GM19463 (cell line): Measurements from ENCODE around the gene C4orf36.
"Not testable (repeated sequence)": the region's sequence is repeated elsewhere in the genome, so short reads cannot be mapped to it uniquely, and the experiment has no call there.

Experiments used
- ATAC-seq: cut with Tn5 transposase; IDR thresholded peaks from one replicate; pipeline ENCODE4 v1.9.1; 2021; ENCODE audit warnings: mild to moderate bottlenecking, moderate library complexity; ENCODE audit not compliant: unreplicated experiment

The C4orf36 gene

DNA sequence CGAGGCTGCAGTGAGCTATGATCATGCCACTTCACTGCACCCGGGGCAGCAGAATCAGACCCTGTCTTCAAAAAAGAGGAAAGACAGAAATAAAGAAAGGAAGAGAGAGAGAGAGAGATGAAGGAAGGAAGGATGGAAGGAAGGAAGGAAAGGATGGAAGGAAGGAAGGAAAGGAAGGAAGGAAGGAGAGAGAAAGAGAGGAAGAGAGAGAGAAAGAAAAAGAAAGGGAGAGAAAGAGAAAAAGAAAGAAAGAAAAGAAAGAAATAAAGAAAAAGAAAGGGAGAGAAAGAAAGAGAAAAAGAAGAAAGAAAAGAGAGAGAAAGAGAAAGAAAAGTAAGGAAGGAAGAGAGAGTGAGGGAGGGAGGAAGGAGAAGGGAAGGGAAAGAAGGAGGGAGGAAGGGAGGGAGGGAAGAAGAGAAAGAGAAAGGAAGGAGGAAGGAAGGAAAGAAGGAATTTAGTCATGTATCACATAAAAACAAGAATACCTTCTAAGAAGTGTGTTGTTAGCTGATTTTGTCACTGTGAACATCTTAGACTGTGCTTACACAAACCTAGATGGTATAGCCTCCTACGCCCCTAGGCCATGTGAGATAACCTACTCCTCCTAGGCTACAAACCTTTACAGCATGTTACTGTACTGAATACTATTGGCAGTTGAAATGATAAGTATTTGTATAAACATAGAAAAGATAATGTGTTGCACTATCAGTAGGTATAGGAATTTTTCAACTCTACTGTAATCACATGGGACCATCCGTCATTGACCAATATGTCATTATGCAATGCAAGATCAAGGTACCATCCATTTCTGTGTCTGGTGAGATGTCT lies 25.2 kb upstream of the C4orf36 start:
- ATAC-seq: no peak

DNA sequence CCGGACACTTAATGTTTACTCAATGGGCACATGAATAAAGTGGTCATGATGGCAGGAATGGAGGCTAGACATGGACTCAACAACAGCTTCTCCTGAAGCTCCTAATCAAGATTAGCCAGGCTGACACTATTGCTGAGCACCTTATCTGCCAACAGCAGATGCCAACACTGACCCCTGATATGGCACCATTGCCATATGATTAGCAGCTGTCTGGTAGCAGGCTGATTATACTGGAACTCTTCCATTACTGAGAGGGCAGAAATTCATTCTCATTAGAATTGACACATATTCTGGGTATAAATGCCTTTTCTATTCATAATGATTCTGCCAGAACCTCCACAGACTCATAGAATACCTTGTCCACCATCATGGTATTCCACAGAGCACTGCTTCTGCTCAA lies 24.2 kb upstream of the C4orf36 start:
- ATAC-seq: no peak

DNA sequence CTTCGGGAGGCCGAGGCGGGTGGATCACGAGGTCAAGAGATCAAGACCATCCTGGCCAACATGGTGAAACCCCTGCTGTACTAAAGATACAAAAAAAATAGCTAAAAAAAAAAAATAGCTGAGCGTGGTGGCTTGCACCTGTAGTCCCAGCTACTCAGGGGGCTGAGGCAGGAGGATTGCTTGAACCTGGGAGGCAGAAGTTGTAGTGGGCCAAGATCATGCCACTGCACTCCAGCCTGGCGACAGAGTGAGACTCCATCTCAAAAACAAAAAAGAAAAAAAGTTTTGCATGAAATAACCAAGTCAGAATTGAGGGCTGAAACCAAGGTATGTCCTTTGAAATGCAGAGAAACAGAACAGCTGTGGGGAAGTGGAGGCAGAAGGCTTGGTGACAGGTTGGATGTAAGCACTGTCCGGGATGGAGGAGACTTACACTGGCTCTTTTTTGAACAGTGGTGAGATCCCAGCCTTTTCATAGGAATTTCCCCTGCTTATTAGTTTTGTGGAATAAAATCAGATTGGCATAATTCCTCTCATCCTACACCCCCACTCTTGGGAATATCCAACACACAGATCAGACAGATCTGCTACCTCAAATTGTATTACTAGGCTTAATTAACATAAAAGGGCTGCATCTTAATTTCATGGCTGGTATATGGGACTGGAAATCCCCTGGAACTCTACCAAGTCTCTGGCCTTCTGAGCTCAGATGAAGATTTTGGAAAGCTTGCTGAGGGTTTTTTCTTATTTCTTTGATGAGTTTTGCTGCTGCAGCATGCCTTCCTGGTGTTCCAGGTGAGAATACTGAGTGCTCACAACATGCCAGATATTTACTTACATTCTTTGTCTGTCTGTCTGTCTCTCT lies 18.8 kb upstream of the C4orf36 start:
- ATAC-seq: no peak

GRCh38 chr4:86910369-86910768 lies 18.1 kb upstream of the C4orf36 start:
- no peak for ATAC-seq

DNA sequence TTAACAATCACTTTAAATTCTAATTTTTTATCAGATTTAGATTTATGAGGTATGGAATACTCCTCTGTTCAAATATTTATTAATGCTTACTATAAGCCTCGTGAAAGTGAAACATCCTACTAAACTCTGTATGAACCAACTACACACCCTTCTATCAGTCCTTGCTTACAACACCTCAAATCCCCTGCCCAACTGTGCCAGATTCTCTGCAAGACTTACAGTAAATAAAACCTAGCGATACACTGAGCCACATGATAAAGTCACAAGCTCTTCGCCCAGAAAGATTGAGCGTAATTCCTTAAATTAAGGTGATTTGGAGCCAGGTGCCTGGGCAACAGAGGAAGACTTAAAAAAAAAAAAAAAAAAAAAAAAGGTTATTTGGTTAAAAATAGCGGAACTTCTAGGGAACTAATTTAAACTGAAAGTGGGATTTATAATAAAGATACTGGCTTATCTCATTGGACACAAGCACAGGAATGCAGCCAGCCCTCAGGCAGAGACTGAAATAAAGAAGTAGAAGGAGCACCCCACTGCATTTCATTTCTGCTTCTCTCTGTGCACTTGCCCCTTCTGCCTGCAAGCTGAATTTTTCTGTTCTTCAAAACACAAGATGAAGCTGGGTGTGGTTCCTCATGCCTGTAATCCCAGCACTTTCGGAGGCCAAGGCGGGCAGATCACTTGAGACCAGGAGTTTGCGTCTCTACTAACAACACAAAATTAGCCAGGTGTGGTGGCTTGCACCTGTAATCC lies 17.5 kb upstream of the C4orf36 start:
- ATAC-seq: no peak

GRCh38 chr4:86908251-86908657 lies 16.0 kb upstream of the C4orf36 start:
- ATAC-seq: no peak

DNA sequence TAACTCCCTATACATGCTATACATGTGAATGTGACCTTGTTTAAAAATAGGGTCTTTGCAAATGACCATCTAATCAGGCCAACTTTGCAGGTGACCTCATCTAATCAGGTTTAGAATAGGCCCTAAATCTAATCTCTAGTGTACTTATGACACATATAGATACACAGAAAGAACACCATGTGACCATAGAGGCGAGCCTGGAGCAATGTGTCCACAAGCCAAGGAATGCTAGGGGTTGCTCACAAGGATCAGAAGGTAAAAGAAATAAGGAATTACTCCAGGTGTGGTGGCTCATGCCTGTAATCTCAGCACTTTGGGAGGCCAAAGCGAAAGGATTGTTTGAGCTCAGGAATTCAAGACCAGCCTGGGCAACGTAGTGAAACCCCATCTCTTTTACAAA lies 9.6 kb upstream of the C4orf36 start:
- no peak for ATAC-seq

GRCh38 chr4:86898562-86898961 lies 6.3 kb upstream of the C4orf36 start:
- ATAC-seq: no peak

DNA sequence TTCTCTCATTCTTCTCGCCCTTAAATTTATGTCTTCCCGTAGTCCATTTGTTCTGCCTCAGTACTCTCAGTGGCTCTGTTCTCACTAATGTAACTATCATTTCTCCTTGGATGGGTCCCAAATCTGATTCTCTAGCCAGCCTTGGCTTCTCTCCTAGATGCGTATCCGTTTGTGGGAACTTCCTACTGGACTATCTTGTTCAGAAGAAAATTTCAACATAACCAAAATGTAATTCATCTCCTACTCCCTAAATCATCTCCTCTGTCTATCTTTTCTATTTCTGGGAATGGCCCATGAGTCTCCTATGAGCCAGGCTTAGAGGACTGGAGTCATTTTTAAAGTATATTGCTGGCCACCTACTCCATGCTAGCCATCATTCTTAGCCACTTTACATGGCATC lies 4.4 kb upstream of the C4orf36 start:
- ATAC-seq: no peak

DNA sequence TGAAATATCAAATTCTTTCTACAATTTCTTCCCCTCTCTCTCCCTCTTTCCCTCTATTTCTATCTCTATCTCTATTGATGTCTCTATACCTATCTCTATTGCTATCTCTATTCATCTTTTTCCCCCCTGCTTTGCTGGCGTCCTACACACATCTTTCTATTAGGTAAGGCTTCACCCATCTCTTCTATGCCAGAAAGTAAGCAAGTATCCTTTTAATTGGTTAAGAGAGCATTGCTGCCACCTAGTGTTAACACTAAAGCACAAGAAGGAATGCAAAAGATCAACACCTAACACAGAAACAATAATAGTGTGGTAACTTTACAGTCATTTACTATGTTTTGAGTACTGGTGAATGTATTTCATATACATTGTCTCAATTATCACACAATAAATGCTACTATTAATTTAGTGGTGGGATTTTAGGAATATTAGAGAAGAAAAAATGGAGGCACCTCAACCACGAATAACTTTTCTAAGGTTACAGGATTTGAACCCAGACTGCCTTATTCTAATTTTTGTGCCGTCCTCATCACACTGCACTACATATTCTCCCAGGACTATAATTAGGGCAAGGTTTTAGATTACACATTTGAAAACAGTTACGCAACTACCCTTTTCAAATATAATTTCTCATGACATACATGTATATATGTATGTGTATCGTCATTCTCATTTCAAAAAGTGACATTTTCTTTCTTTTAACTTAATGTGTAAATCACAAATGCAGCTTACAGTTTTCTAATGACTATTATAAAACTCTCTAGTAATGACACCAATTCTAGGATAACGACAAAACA lies 3.7 kb upstream of the C4orf36 start:
- ATAC-seq: peak; percentile 44

- no peak for ATAC-seq
Measured at GRCh38 chr4:86894455-86894854, 2.2 kb upstream of the C4orf36 start.

GRCh38 chr4:86893136-86893535 lies 914 bp upstream of the C4orf36 start:
- ATAC-seq: no peak

GRCh38 chr4:86892636-86892960 lies 376 bp upstream of the C4orf36 start:
- ATAC-seq: no peak

GRCh38 chr4:86890790-86891189 lies 1.4 kb downstream of the C4orf36 start:
- no peak for ATAC-seq

DNA sequence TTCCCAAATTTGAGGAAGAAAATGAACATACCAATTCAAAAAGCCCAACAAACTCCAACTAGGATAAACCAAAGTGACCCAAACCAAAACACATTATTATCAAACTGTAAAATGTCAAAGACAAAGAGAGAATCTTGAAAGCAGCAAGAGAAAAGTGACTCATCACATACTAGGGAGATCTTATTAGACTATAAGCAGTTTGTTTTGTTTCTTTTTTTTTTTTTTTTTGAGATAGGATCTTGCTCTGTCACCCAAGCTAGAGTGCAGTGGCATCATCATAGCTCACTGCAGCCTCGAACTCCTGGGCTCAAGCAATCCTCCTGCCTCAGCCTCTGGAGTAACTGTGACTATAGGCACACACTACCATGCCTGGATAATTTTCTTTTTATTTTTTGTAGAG lies 12.6 kb downstream of the C4orf36 start:
- no peak for ATAC-seq

DNA sequence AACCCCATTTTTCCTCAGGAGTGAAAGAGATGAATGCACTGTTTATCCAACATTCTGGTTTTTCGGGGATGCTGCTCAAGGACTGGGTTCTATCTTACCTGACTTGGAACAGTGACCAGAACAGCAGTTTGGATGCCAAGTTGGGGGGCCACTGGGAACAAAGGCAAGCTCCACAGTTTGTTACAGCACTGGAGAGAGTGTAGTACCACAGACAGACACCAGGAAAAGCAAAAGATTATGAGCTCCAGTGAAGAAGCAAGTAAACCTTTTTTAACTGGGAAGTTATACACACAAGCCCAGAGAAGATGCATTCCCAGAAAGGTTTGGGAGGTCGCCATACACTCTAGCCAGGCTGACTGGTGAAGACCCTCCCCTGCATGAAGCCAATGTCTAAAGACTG lies 13.6 kb downstream of the C4orf36 start:
- no peak for ATAC-seq

- no peak for ATAC-seq
Measured at GRCh38 chr4:86876894-86877685, 15.1 kb downstream of the C4orf36 start.

- ATAC-seq: not testable (repeated sequence)
Measured at GRCh38 chr4:86875436-86875835, 16.8 kb downstream of the C4orf36 start.

DNA sequence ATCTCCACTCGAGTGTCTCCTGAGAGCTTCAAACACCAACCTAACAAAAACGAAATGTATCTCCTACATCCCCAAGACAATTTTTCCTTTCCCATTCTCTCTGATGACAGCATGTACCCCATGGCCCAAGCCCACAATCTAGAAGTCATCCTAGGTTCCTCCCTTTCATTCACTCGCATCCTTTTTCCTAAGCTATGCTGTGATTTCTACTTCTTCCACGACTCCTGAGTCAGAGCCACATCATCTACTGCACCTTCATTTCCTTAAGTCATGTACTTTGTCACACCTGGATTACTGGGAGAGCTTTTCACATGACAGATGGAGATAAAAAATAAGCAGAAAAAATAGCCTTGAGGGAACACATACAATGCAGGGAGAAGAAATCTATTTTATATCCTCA lies 20.1 kb downstream of the C4orf36 start:
- ATAC-seq: no peak
